ENCODE data around the gene VPS51. TPM values are rescaled to one million over a fixed set of nuclear protein-coding genes. Genes with fewer than 3 reads are reported as not detected.

The VPS51 gene
- total and polyA plus RNA-seq, 2 of the 4 experiments (the other 2 are of a cell fraction): 56.3 to 113 TPM

DNA sequence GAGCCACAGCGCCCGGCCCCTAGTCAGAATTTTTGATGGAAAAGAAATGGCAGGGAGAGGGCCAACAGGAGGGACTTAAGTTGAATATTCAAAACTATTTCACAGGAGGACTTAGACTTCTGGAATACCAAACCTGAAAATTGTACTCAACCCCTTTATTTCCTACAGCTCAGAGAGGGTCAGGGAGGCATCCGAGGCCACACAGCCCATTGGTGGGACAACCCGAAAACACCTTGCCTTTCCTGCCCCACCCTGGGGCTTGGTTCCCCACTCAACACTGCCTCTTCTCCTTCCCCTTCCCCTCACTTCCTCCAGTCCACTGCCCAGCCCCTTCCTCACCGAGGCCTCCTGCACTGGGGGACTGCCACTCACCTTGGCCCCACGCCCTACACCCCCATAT, 39.0 kb upstream of the VPS51 start:
- Histone ChIP-seq H4K20me1 (ENCODE audit: insufficient read depth, low read length) (no peaks in the 10 kb centered on the region), H2BK20ac (ENCODE audit: low read depth, low read length) (no peak overlapping the region), H4K5ac (ENCODE audit: low read depth, low read length) (no peak overlapping the region), H3K56ac (ENCODE audit: extremely low read depth, insufficient read depth, low read length) (no peak overlapping the region), H3K9me3 (ENCODE audit: control insufficient read depth, insufficient read depth, low read length) (no peaks in the 10 kb centered on the region), H3K4me2 (ENCODE audit: low read depth, low read length) (no peak overlapping the region), H2BK15ac (ENCODE audit: low read depth, low read length) (no peak overlapping the region), H4K8ac (ENCODE audit: low read depth in 2 of 2, low read length in 2 of 2) (no peak overlapping the region), H3K27me3 (ENCODE audit: control insufficient read depth, insufficient read depth, low read length) (peaks cover 24% of the 10 kb centered on the region; the same call in 1 of the 2 replicates), H3K79me1 (ENCODE audit: low read depth in 1 of 2, low read length in 2 of 2) (no peaks in the 10 kb centered on the region), H3K4ac (ENCODE audit: low read depth, low read length) (no peak overlapping the region), H2BK120ac (ENCODE audit: low read depth, low read length) (no peak overlapping the region), H3K14ac (replicated peaks; ENCODE audit: low read depth, low read length) (no peak overlapping the region), H3K23ac (ENCODE audit: low read depth, low read length) (no peak overlapping the region), H2BK5ac (ENCODE audit: low read depth, low read length, poor library complexity, severe bottlenecking) (no peak overlapping the region), H3K9ac (ENCODE audit: low read depth, low read length) (no peak overlapping the region), H3K9me1 (ENCODE audit: insufficient read depth, low read length) (peaks cover 5% of the 10 kb centered on the region; the same call in 1 of the 2 replicates), H3K27ac (ENCODE audit: insufficient read depth, low read length) (no peak overlapping the region), H3K4me3 (ENCODE audit: insufficient read depth, low read depth, low read length) (no peak overlapping the region), H3K36me3 (ENCODE audit: control insufficient read depth, insufficient read depth, low read length) (no peaks in the 10 kb centered on the region), H2AK9ac (replicated peaks; ENCODE audit: low read depth, low read length, poor library complexity) (no peak overlapping the region), H2AK5ac (ENCODE audit: low read depth, low read length) (no peak overlapping the region), H2AFZ (replicated peaks; ENCODE audit: low read length, poor library complexity) (no peak overlapping the region), H3K18ac (ENCODE audit: low read depth, low read length) (no peak overlapping the region), H3K4me1 (ENCODE audit: control insufficient read depth, insufficient read depth, low read length) (no peaks in the 10 kb centered on the region), H4K91ac (ENCODE audit: insufficient read depth, low read depth, low read length) (no peak overlapping the region)
- POLR2A ChIA-PET (ENCODE audit: unreplicated experiment): no interaction called here
- ATAC-seq (ENCODE audit: low read depth) (no peak), DNase-seq (no peak)
- no TSS peak for BruUV-seq (replicated peaks)
- WGBS, 2 experiments (ENCODE audit: extremely low coverage in 2 of 2, insufficient read length in 1 of 2): no CpG with 5 or more reads among the region's 6 CpGs
- CTCF ChIA-PET: no interaction called here
- no peak for TF ChIP-seq BHLHE40 (IDR thresholded peaks at IDR 0.05; ENCODE audit: low read depth, low read length)
- TF ChIP-seq RAD21 (IDR thresholded peaks at IDR 0.05; ENCODE audit: low read length): no peak
- TF ChIP-seq, protein P1, sequence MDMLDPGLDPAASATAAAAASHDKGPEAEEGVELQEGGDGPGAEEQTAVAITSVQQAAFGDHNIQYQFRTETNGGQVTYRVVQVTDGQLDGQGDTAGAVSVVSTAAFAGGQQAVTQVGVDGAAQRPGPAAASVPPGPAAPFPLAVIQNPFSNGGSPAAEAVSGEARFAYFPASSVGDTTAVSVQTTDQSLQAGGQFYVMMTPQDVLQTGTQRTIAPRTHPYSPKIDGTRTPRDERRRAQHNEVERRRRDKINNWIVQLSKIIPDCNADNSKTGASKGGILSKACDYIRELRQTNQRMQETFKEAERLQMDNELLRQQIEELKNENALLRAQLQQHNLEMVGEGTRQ (IDR thresholded peaks at IDR 0.05; ENCODE audit: low read depth, low read length): no peak
- TF ChIP-seq FOS (IDR thresholded peaks at IDR 0.05; ENCODE audit: low read depth, low read length): no peak
- no peak for TF ChIP-seq MAFK (IDR thresholded peaks at IDR 0.05; ENCODE audit: low read depth, low read length)
- no peak for TF ChIP-seq RCOR1 (IDR thresholded peaks at IDR 0.05; ENCODE audit: insufficient replicate concordance, low read length)
- TF ChIP-seq SMC3 (IDR thresholded peaks at IDR 0.05; ENCODE audit: low read depth, low read length): no peak
- TF ChIP-seq MXI1 (IDR thresholded peaks at IDR 0.05; ENCODE audit: borderline replicate concordance, low read depth, low read length): no peak
- TF ChIP-seq, protein P2, sequence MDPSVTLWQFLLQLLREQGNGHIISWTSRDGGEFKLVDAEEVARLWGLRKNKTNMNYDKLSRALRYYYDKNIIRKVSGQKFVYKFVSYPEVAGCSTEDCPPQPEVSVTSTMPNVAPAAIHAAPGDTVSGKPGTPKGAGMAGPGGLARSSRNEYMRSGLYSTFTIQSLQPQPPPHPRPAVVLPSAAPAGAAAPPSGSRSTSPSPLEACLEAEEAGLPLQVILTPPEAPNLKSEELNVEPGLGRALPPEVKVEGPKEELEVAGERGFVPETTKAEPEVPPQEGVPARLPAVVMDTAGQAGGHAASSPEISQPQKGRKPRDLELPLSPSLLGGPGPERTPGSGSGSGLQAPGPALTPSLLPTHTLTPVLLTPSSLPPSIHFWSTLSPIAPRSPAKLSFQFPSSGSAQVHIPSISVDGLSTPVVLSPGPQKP (IDR thresholded peaks at IDR 0.05; ENCODE audit: borderline replicate concordance, low read depth, low read length): no peak
- no peak for TF ChIP-seq CEBPB (IDR thresholded peaks at IDR 0.05; ENCODE audit: low read depth, low read length)
- TF ChIP-seq, protein P3, sequence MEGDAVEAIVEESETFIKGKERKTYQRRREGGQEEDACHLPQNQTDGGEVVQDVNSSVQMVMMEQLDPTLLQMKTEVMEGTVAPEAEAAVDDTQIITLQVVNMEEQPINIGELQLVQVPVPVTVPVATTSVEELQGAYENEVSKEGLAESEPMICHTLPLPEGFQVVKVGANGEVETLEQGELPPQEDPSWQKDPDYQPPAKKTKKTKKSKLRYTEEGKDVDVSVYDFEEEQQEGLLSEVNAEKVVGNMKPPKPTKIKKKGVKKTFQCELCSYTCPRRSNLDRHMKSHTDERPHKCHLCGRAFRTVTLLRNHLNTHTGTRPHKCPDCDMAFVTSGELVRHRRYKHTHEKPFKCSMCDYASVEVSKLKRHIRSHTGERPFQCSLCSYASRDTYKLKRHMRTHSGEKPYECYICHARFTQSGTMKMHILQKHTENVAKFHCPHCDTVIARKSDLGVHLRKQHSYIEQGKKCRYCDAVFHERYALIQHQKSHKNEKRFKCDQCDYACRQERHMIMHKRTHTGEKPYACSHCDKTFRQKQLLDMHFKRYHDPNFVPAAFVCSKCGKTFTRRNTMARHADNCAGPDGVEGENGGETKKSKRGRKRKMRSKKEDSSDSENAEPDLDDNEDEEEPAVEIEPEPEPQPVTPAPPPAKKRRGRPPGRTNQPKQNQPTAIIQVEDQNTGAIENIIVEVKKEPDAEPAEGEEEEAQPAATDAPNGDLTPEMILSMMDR (conservative IDR thresholded peaks at IDR 0.05; ENCODE audit: low read depth, low read length): no peak
- no peak for TF ChIP-seq MAZ (IDR thresholded peaks at IDR 0.05; ENCODE audit: borderline replicate concordance, low read depth, low read length)
- no peak for TF ChIP-seq NFE2L2 (IDR thresholded peaks at IDR 0.05; ENCODE audit: low read depth, low read length)
- TF ChIP-seq RFX5 (IDR thresholded peaks at IDR 0.05; ENCODE audit: low read depth, low read length): no peak
- TF ChIP-seq CHD1 (IDR thresholded peaks at IDR 0.05; ENCODE audit: low read depth, low read length): no peak
- no peak for TF ChIP-seq POLR2A (IDR thresholded peaks at IDR 0.05; ENCODE audit: low read depth, low read length)
- dilution Hi-C loops (cut with HindIII; ENCODE audit: low sequenced_read_pairs, unreplicated experiment): no loop called here
- in situ Hi-C loops (cut with MboI; ENCODE audit: low sequenced_read_pairs): no loop called here
- intact Hi-C loops (cut with micrococcal nuclease): no loop called here

All from IMR-90 (cell line).